GM19397 (cell line): ENCODE data around the gene SH3D21.

ENCODE experiments used
- ATAC-seq: cut with Tn5 transposase; IDR thresholded peaks from one replicate; pipeline ENCODE4 v1.9.1; 2021; ENCODE audit warnings: mild to moderate bottlenecking, moderate library complexity; ENCODE audit not compliant: unreplicated experiment

Gene SH3D21

DNA sequence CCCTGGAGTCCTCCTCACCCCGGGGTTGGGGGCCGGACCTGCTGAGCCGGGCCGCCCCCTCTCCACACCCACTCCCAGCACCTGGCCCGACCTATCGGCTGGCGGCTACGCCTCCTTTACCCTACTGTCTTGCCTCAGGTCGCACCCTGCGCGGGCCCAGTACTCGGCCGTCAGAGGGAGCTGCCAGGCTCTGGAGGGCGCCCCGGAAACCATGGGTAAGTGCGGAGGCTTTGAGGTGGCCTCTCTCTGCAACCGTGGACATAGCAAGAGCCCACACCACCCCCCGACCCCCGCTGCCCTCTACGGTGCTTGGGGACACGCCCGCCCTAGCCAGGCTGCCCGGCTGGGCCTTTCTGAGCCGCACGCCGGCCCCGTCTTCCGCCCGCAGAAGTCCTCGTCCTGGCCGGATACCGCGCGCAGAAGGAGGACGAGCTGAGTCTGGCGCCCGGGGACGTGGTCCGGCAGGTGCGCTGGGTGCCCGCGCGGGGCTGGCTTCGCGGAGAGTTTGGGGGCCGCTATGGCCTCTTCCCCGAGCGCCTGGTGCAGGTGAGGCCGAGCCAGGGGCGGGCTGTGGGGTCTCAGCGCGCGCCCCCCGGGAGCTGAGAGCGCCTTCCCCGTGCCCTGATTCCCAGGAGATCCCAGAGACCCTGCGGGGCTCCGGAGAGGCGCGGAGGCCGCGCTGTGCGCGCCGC, at the start of gene SH3D21:
TSS of gene SH3D21 (plus strand) at position 159 of the 692 bp plus-strand sequence. CDS start at position 212, 53 bp downstream.
- peak; percentile 27 for ATAC-seq

DNA sequence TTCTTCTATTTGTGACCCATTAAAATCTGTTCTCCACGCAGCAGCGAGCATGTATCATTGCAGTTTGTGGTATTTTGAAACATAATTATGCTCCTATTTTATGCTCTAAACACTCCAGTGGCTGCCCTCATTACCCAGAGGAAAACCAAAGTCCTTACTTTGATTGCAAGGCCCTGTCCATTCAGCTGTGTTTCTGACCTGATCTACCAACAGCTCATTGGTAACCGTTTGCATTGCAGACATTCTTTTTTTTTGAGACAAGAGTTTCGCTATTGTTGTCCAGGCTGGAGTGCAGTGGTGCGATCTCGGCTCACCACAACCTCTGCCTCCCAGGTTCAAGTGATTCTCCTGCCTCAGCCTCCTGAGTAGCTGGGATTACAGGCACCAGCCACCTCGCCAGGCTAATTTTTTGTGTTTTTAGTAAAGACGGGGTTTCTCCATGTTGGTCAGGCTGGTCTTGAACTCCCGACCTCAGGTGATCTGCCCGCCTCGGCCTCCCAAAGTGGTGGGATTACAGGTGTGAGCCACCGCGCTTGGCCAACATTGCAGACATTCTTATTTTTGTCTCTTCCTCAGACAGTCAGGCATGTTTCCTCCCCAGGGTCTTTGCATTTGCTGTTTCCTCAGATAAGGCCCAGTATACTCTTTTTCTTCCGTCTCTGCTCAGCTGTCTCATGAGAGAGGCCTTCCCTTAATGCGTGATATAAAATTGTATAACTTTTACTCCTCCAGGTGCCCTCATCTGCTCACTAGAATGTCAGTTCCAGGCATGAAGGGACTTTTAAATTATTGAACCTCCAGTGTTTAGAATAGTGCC, 49.4 kb upstream of the SH3D21 start:
- ATAC-seq = no peak

DNA sequence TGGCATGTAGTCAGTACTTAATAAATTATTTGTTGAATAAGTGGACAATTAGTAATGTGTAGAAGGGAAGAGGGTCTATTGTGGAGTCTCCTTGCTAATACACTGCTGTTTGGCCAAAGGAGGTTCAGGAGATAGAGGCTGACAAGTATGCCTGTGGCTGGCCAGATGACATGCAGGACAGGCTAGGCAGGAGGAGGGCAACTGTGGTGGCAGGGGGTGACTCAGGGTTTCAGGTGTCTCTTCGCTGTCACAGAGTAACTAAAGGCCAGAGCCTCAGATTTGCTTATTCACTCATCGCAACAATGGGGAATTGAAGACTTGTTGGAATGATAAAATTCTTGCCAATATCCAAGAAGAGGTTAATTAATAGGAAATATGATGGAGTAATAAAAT, 48.8 kb upstream of the SH3D21 start:
- no peak for ATAC-seq

DNA sequence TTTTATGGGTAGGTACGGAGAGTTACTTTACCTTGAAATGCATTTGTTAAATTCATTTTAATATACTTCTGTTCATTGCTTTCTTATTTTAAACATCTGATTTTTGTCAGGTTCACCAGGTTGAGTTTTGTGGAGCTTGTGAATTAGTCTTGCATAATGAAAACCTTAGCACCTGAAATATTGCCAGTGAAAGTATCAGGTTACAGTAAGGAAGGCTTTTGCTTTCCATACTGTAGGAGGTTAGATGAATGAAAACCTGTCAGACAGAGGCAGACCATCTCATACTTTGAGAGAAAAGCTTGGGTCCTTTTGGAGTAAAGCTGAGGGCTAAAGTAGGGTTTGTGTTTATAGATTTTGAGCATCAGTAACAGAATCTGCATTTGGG, 47.2 kb upstream of the SH3D21 start:
- ATAC-seq = no peak

DNA sequence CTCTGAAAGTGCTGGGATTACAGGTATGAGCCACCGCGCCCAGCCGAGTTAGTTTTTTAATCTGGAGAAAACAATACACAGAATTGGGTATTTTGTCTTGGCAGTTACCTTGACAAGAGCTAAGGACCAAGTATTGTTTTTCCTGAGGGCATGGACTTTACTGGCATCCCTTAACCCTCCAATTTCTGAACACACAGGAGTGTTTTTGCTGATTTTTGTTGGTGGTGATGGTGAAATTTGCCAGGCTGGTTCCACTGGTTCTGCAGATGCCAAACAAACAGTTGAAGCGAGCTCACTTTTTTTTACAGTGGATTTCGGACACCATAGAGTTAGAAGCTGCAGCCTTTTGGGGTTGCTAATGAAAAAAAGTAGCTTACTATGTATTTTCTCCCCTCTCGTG, 37.2 kb upstream of the SH3D21 start:
- no peak for ATAC-seq

DNA sequence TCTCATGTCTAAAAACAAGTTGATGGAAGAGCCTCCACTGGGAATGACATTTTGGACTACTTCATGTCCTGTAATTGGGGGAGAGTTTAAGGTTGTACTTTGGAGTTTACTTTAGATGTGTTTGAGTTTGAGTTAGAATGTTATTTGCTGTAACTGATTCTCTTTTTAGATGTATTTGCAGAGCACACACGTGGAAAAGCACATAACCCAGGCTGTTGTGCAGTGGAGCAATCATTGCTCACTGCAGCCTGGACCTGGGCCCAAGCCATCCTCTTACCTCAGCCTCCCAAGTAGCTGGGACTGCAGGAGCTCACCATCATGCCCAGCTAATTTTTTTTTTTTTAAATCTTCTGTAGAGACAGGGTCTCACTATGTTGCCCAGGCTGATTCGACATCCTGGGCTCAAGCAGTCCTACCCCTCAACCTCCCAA, 36.7 kb upstream of the SH3D21 start:
- ATAC-seq = no peak

DNA sequence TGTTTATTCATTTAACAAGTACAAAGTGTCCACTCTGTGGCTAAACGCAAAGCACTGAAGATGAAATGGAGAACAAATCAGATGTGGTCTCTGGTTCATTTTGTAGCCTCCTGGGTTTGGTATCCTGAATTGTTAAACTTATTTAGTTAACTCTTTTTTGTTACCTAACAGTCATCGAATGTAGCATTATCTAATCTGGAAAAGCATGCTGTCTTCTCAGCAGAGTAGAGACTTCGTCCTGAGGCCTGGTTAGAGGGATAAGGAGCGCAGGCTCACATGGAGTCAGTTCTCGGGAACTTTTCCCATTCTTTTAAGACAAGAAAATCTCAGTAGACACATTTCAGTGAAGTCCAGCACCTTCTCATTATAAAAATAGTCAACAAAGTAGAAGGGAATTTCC, 33.1 kb upstream of the SH3D21 start:
- ATAC-seq = no peak

DNA sequence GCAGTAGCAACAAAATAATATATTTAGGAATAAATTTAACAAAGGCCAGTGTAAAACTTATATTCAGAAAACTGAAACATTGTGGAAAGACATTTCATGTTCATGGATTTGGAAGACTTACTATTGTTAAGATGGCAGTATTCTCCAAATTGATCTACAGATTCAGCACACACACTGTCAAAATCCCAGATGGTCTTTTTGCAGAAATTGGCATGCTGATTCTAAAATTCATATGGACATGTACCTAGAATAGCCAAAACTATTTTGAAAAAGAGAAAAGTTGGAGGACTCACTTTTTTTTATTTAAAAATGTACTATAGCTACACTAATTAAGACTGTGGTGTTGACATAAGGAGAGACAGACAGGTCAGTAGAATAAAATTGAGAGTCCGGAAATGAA, 32.0 kb upstream of the SH3D21 start:
- ATAC-seq = no peak

DNA sequence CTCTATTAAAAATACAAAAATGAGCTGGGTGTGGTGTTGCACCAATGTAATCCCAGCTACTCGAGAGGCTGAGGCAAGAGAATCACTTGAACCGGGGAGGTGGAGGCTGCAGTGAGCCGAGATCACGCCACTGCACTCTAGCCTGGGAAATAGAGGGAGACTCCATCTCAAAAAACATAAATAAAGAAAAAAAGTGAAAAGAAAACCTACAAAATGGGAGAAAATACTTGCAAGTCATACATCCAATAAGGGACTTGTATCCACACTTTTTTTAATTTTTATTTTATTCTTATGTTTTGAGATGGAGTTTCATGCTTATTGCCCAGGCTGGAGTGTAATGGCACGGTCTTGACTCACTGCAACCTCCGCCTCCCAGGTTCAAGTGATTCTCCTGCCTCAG, 29.5 kb upstream of the SH3D21 start:
- no peak for ATAC-seq

DNA sequence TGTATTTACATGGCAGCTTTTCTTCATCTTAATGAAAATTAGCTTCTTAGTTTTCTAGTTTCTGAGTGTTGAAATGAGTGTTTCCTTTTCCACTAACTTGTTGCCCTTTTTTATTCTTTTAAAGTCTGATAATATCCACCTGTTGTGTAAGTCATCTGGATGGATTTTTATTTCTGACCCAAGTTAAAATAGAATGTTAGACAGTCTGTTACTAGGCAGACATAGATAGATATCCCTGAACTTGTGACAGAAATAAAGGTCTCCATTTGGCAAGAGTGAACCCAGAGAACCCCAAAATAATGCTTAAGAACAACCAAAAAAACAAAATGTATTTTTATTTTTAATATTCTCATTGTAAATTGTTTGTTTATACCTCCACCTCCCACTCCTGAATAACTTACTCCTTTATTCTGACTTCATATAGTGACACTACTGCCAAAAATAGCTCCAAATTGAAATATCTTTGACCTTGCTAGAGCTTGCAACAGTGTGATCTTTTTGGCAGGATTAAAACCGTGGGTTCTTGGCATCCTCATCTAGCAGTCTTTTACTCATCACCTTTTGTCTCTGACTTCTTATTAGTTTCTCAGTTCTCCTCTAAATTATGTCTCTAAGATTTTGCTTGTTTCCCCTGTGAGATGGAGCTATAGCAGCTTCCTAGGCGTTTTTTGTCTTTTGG, 26.9 kb upstream of the SH3D21 start:
- no peak for ATAC-seq

DNA sequence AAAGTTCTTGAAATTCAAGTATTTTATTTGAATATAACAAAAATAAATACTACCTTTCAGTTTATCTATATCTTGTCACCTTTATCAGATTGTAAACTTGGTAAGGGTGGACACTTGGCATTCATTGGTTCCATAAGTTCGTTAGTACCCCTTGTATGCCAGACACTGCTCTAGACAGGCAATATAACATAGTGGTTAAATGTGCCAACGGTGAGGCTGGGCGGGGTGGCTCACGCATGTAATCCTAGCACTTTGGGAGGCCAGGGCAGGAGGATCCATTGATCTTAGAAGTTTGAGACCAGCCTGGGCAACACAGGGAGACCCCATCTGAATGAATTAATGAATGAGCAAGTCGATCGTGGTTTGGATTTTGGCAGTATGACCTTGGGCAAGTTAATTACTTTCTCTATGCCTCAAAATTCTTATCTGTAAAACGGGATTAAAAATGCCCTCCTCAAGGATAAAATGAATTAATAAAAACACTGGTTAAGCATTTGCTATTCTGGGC, 26.3 kb upstream of the SH3D21 start:
- no peak for ATAC-seq

DNA sequence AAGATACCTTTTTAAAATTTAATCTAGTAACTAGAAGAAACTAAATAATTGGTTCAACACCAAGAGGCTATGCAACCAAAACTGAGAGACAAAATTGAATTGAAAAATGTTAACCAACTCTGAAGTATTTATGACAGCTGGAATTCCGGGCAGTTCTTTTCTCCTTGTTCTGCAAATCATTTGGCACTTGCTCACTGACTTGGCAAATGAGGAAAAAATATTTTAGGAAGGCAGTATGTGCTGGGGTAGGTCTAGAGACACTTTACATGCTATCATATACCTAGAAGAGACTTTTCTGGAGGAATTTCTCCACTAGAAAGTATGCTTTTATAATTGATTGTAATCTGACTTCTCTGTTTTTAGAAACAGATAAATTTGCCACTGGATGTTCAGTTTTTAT, 22.1 kb upstream of the SH3D21 start:
- no peak for ATAC-seq

DNA sequence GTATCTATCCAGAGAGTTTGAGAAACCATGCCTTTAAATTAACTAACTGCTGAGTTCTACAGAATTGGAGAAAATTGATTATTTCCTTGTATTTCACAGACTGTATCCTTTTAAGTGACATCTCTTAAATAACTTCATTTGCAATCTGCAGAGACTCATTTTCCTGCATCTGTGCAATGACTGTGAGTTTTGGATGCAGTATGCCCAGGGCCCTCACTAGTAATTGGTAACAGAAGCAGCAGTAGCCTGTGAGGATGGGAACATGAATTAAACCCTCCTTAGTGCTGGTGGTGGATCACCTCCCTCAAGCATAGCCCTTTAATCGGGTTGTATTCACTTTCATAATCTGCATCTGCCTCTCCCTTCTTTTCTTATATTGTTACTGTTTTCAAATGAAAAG, 21.7 kb upstream of the SH3D21 start:
- ATAC-seq = no peak

DNA sequence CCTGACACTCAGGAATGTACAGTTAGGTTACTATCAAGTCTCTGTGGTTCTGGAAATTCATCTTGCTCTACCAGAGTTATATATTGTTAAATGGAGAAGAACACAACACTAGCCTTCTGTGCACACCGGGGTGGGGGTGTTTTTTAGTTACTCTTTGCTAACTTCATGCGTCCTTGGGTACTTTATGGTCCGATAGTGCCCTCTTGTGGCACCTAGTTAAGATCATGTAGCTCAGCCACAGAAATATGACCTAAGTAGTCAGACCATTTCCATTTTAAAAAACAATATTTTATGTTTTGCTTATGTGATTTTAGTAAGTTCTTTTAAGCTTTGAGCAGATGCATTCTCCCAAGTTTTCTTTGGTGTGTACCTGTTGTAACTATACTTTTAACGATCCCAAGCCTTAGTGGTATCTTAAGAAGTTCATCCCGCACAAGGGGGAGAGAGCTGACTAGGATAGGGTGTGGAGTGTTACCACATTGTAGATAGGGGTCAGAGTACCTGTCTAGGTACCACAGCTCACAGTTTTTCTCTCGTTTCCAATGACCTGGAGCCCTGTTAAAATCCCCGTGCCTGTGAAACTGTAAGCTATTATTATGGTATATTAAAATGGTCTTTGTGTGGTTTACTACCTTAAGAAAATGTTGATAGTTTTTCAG, 20.6 kb upstream of the SH3D21 start:
- no peak for ATAC-seq

DNA sequence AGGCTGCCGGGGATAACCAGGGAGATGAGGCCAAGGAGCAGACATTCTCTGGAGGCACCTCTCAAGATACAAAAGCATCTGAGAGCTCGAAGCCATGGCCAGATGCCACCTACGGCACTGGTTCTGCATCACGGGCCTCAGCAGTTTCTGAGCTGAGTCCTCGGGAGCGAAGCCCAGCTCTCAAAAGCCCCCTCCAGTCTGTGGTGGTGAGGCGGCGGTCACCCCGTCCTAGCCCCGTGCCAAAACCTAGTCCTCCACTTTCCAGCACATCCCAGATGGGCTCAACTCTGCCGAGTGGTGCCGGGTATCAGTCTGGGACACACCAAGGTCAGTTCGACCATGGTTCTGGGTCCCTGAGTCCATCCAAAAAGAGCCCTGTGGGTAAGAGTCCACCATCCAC, 19.4 kb upstream of the SH3D21 start:
- ATAC-seq = no peak

DNA sequence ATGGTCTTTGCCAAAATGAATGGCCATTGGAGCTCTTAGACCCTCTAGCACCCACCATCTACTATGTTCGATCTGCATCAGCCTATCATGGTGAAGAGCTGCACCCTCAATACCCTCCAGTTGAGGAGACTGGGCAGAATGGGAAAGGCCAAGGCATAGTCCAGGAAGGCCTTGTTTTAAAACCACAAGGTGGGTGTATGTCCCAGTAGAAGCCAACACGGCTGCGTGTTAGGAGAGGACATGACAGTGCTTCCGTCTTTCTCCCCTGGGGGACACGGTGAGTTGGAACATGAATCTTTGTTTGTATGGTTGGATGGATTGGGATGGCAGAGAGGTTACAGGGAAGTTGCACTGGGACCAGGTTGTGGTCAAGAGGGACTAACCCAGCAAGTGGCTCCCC, 18.6 kb upstream of the SH3D21 start:
- no peak for ATAC-seq

DNA sequence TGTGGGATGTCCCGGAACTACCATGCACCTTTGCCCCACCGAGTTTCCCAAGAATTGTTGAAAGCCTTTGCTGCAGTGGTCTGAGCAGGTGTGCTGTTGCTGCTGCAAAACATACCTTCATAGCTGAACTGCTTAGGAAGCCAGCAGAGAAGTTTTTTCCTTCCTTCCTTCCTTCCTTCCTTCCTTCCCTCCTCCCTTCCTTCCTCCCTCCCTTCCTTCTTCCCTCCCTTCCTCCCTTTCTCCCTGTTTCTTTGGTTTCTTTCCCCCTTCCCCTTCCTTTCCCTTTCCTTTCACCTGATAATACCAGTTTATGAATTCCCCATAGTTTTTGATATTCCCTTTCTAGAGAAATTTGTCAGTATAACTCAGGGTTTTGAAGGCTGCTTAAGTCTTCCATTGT, 10.8 kb upstream of the SH3D21 start:
- ATAC-seq = no peak

DNA sequence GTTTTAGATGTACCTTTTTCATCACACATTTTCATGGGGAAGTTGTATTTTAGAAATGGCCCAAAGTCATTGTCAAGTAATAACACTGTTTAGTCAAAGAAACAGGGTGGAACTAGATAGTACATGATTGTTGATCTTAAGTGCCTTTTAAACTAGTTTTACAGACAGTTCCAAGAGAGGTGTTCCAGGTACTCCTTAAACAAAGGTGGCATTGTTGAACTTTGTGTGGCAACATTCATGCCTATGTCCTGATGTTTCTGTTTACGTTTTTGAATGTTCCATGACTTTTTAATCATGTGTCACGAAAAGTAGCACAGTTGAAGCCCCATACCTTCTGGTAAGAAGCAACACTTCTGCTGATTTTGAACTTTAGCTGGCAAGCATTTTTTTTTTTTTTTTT, 9.1 kb upstream of the SH3D21 start:
- ATAC-seq = no peak

DNA sequence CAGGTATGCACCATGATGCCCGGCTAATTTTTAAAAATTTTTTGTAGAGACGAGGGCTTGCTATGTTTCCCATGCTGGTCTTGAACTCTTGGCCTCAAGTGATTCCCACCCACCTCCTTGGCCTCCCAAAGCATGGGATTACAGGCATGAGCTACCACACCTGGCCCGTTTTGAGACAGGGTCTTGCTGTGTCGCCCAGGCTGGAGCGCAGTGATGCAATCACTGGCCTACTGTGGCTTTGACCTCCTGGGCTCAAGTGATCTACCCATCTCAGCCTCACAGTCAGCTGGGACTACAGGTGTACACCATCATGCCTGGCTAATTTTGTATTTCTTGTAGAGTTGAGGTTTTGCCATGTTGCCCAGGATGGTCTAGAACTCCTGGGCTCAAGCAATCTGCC, 7.5 kb upstream of the SH3D21 start:
- no peak for ATAC-seq

DNA sequence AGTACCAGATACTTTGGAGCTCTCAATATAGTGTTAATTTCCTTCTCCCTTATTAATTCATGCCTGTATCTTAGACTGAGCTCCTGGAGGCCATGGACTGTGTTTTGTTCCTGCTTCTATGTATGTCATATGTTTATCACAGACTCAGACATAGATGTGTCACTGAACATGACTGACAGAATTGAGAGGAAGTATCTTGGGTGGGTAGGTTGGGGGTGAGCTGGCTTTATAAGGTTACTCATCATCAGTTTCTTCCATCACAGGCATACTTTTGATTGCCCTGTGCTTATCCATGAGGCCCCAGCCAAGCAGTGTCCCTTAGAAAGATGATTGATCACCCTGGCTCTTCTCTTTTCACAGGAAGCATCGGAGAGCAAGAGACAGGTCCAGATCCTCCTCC, 5.6 kb upstream of the SH3D21 start:
- ATAC-seq = no peak

DNA sequence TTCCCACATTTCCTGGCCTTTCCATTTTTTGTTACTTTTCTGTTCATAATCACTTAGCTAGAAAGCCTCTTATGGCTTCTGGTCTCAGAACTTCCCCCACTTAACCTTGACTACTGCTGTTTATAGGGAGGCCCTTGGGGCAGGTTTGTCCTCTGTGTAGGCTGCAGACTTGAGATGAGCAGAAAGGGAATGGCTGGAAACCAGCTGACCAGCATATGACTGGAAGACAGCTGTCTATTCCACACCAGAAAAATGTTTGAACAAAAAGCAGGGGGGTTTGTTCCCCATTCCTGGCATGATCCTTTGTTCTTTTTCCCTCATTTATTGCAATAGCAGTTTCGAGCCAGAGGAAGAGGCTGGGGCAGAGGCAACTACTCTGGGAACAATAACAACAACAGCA, 4.9 kb upstream of the SH3D21 start:
- no peak for ATAC-seq
